ENCODE results near the gene ENTR1. TPM values are rescaled to one million over a fixed set of nuclear protein-coding genes. Genes with fewer than 3 reads are reported as not detected.

ENTR1 gene
- polyA plus RNA-seq, 3 donors, result 3.3 to 60.0 (median 9.6) TPM

- H3K4me2 ChIP-seq (replicated peaks; ENCODE audit: extremely low read depth, low read length, poor library complexity, severe bottlenecking), result peak overlapping the region; percentile 98
- H3K9me3 ChIP-seq (replicated peaks in 1 of 2; ENCODE audit: control insufficient read depth in 1 of 2, insufficient read depth in 1 of 2, low read length in 2 of 2), result no peaks in the 10 kb centered on the region
- H3K27ac ChIP-seq (ENCODE audit: low read depth in 1 of 2, low read length in 2 of 2), result peak overlapping the region; percentile 45 to 75
- peak overlapping the region; percentile 71 for H3K9ac ChIP-seq (ENCODE audit: insufficient read depth, low read length, poor library complexity, severe bottlenecking)
- Mint-ChIP-seq H3K27ac (peak overlapping the region; percentile 70 to 94 (median 92)), H3K36me3 (peaks cover 25 to 45% of the 10 kb centered on the region in 2 donors), H3K4me3 (peak overlapping the region; percentile 94), H3K4me1 (peaks cover 23% of the 10 kb centered on the region), H3K9me3 (no peaks in the 10 kb centered on the region), H3K27me3 (ENCODE audit: low read depth in 3 of 3) (no peaks in the 10 kb centered on the region)
- H2AFZ ChIP-seq (ENCODE audit: insufficient read depth, low read depth, low read length, poor library complexity, severe bottlenecking), result peak overlapping the region; percentile 80
- 86% methylated on average over 21 of the region's 21 CpGs for WGBS (ENCODE audit: insufficient coverage)
- H3K4me3 ChIP-seq (replicated peaks in 1 of 3; ENCODE audit: low read depth in 2 of 3, low read length in 3 of 3), result peak overlapping the region; percentile 67 to 88 (median 85)
- peaks cover 25% of the 10 kb centered on the region for H3K79me2 ChIP-seq (ENCODE audit: insufficient read depth, low read length)
- no peak for DNase-seq
- TF ChIP-seq CTCF (IDR thresholded peaks at IDR 0.05), result no peak
- peaks cover 44 to 49% of the 10 kb centered on the region in 2 donors for H3K36me3 ChIP-seq (replicated peaks in 1 of 2; ENCODE audit: control insufficient read depth in 1 of 2, insufficient read depth in 2 of 2, low read length in 2 of 2)
- intact Hi-C loops (cut with micrococcal nuclease), result loop anchor here in 1 of 2 donors (2.0 kb wide), 1 partner anchor 29 kb away; the partner anchor contains the start of gene SNAPC4
- H3K4me1 ChIP-seq (ENCODE audit: control insufficient read depth in 1 of 2, insufficient read depth in 2 of 2, low read length in 2 of 2), result peaks cover 30 to 38% of the 10 kb centered on the region in 2 donors
- no peaks in the 10 kb centered on the region for H3K27me3 ChIP-seq (ENCODE audit: control insufficient read depth in 2 of 2, insufficient read depth in 2 of 2, low read length in 2 of 2)
- H4K20me1 ChIP-seq (ENCODE audit: insufficient read depth, low read length), result peaks cover 40% of the 10 kb centered on the region
Observed at GRCh38 chr9:136372006-136372405, 38.4 kb downstream of the ENTR1 start.

GRCh38 chr9:136371533-136371880 lies 38.9 kb downstream of the ENTR1 start:
- Mint-ChIP-seq H3K4me3 (no peak overlapping the region), H3K4me1 (peaks cover 21% of the 10 kb centered on the region), H3K27ac (peak overlapping the region in 1 of 7 donors; percentile 58), H3K9me3 (no peaks in the 10 kb centered on the region), H3K36me3 (peaks cover 25 to 50% of the 10 kb centered on the region in 2 donors), H3K27me3 (ENCODE audit: low read depth in 3 of 3) (no peaks in the 10 kb centered on the region)
- Histone ChIP-seq H3K9ac (ENCODE audit: insufficient read depth, low read length, poor library complexity, severe bottlenecking) (no peak overlapping the region), H3K9me3 (replicated peaks in 1 of 2; ENCODE audit: control insufficient read depth in 1 of 2, insufficient read depth in 1 of 2, low read length in 2 of 2) (no peaks in the 10 kb centered on the region), H3K79me2 (ENCODE audit: insufficient read depth, low read length) (peaks cover 25% of the 10 kb centered on the region), H3K4me1 (ENCODE audit: control insufficient read depth in 1 of 2, insufficient read depth in 2 of 2, low read length in 2 of 2) (peaks cover 27 to 38% of the 10 kb centered on the region in 2 donors), H3K4me3 (replicated peaks in 1 of 3; ENCODE audit: low read depth in 2 of 3, low read length in 3 of 3) (no peak overlapping the region), H3K27ac (ENCODE audit: low read depth in 1 of 2, low read length in 2 of 2) (peak overlapping the region in 1 of 2 donors; percentile 75), H3K4me2 (replicated peaks; ENCODE audit: extremely low read depth, low read length, poor library complexity, severe bottlenecking) (peak overlapping the region; percentile 98), H3K27me3 (ENCODE audit: control insufficient read depth in 2 of 2, insufficient read depth in 2 of 2, low read length in 2 of 2) (no peaks in the 10 kb centered on the region), H3K36me3 (replicated peaks in 1 of 2; ENCODE audit: control insufficient read depth in 1 of 2, insufficient read depth in 2 of 2, low read length in 2 of 2) (peaks cover 49 to 54% of the 10 kb centered on the region in 2 donors), H4K20me1 (ENCODE audit: insufficient read depth, low read length) (peaks cover 40% of the 10 kb centered on the region), H2AFZ (ENCODE audit: insufficient read depth, low read depth, low read length, poor library complexity, severe bottlenecking) (no peak overlapping the region)
- TF ChIP-seq CTCF (IDR thresholded peaks at IDR 0.05), result no peak
- intact Hi-C loops (cut with micrococcal nuclease), result no loop called here
- 96% methylated on average over 13 of the region's 13 CpGs for WGBS (ENCODE audit: insufficient coverage)
- no peak for DNase-seq

All from CD14-positive monocyte (primary cell).